ENCODE results near the gene ACTA1.

GRCh38 chr1:229409616-229410369 is 24.1 kb downstream of the ACTA1 start:
- no peak for TF ChIP-seq POLR2A (IDR thresholded peaks at IDR 0.05; ENCODE audit: low read length)
- no peak for TF ChIP-seq GATA1 (IDR thresholded peaks at IDR 0.05; ENCODE audit: low read depth, low read length)

All from erythroblast (primary cell).